ENCODE data around the gene PRKCA. TPM values are rescaled to one million over a fixed set of nuclear protein-coding genes. Genes with fewer than 3 reads are reported as not detected.
"Not testable (repeated sequence)": the region's sequence is repeated elsewhere in the genome, so short reads cannot be mapped to it uniquely, and the experiment has no call there.

The PRKCA gene
- total RNA-seq, 1 experiment from 2014 or later = 20.7 TPM

GRCh38 chr17:66313995-66314659 is 11.7 kb downstream of the PRKCA start:
- Mint-ChIP-seq H3K9me3 (ENCODE audit: unreplicated experiment) (no peaks in the 10 kb centered on the region), H3K36me3 (ENCODE audit: insufficient read depth, unreplicated experiment) (no peaks in the 10 kb centered on the region), H3K4me3 (ENCODE audit: unreplicated experiment) (no peak overlapping the region), H3K4me1 (ENCODE audit: insufficient read depth, unreplicated experiment) (peaks cover 9% of the 10 kb centered on the region), H3K27ac (ENCODE audit: low read depth, unreplicated experiment) (no peak overlapping the region), H3K27me3 (ENCODE audit: insufficient read depth, unreplicated experiment) (no peaks in the 10 kb centered on the region)
- ChIA-PET CTCF (interaction anchor here (0.6 to 1.0 kb wide), 5 partner anchors 8 to 1098 kb away, joined by 3 to 5 read pairs (median 3); no protein-coding TSS in a partner anchor), POLR2A (interaction anchor here (0.9 kb wide), 1 partner anchor 10 kb away, joined by 3 read pairs; no protein-coding TSS in a partner anchor)
- intact Hi-C loops (cut with micrococcal nuclease) = no loop called here
- no peak for DNase-seq (ENCODE audit: unreplicated experiment)
- no TSS peak for BruUV-seq (replicated peaks)
- TF ChIP-seq, protein P1, sequence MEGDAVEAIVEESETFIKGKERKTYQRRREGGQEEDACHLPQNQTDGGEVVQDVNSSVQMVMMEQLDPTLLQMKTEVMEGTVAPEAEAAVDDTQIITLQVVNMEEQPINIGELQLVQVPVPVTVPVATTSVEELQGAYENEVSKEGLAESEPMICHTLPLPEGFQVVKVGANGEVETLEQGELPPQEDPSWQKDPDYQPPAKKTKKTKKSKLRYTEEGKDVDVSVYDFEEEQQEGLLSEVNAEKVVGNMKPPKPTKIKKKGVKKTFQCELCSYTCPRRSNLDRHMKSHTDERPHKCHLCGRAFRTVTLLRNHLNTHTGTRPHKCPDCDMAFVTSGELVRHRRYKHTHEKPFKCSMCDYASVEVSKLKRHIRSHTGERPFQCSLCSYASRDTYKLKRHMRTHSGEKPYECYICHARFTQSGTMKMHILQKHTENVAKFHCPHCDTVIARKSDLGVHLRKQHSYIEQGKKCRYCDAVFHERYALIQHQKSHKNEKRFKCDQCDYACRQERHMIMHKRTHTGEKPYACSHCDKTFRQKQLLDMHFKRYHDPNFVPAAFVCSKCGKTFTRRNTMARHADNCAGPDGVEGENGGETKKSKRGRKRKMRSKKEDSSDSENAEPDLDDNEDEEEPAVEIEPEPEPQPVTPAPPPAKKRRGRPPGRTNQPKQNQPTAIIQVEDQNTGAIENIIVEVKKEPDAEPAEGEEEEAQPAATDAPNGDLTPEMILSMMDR (IDR thresholded peaks at IDR 0.05; ENCODE audit: unreplicated experiment) = no peak

GRCh38 chr17:66317629-66318028 is 15.2 kb downstream of the PRKCA start:
- Mint-ChIP-seq H3K36me3 (ENCODE audit: insufficient read depth, unreplicated experiment) (no peaks in the 10 kb centered on the region), H3K9me3 (ENCODE audit: unreplicated experiment) (no peaks in the 10 kb centered on the region), H3K4me3 (ENCODE audit: unreplicated experiment) (no peak overlapping the region), H3K4me1 (ENCODE audit: insufficient read depth, unreplicated experiment) (peaks cover 9% of the 10 kb centered on the region), H3K27me3 (ENCODE audit: insufficient read depth, unreplicated experiment) (no peaks in the 10 kb centered on the region), H3K27ac (ENCODE audit: low read depth, unreplicated experiment) (no peak overlapping the region)
- intact Hi-C loops (cut with micrococcal nuclease) = no loop called here
- no peak for DNase-seq (ENCODE audit: unreplicated experiment)
- ChIA-PET POLR2A (interaction anchor here (0.6 to 1.4 kb wide), 3 partner anchors 10 to 634 kb away, joined by 3 to 4 read pairs (median 4); no protein-coding TSS in a partner anchor), CTCF (interaction anchor here (1.6 kb wide), 1 partner anchor 30 kb away, joined by 8 read pairs; no protein-coding TSS in a partner anchor)
- BruUV-seq (replicated peaks) = no TSS peak
- TF ChIP-seq, protein P1 (IDR thresholded peaks at IDR 0.05; ENCODE audit: unreplicated experiment) = no peak

- no peaks in the 10 kb centered on the region for H3K27me3 Mint-ChIP-seq (ENCODE audit: insufficient read depth, unreplicated experiment)
- intact Hi-C loops (cut with micrococcal nuclease) = no loop called here
- DNase-seq (ENCODE audit: unreplicated experiment) = no peak
- CTCF ChIA-PET = no interaction called here
- no peak overlapping the region for H3K4me3 Mint-ChIP-seq (ENCODE audit: unreplicated experiment)
- no peaks in the 10 kb centered on the region for H3K36me3 Mint-ChIP-seq (ENCODE audit: insufficient read depth, unreplicated experiment)
- peaks cover 9% of the 10 kb centered on the region for H3K4me1 Mint-ChIP-seq (ENCODE audit: insufficient read depth, unreplicated experiment)
- TF ChIP-seq, protein P1 (IDR thresholded peaks at IDR 0.05; ENCODE audit: unreplicated experiment) = no peak
- no peak overlapping the region for H3K27ac Mint-ChIP-seq (ENCODE audit: low read depth, unreplicated experiment)
- H3K9me3 Mint-ChIP-seq (ENCODE audit: unreplicated experiment) = no peaks in the 10 kb centered on the region
- POLR2A ChIA-PET = no interaction called here
- no TSS peak for BruUV-seq (replicated peaks)
Observed at GRCh38 chr17:66319226-66319625, 16.8 kb downstream of the PRKCA start.

DNA sequence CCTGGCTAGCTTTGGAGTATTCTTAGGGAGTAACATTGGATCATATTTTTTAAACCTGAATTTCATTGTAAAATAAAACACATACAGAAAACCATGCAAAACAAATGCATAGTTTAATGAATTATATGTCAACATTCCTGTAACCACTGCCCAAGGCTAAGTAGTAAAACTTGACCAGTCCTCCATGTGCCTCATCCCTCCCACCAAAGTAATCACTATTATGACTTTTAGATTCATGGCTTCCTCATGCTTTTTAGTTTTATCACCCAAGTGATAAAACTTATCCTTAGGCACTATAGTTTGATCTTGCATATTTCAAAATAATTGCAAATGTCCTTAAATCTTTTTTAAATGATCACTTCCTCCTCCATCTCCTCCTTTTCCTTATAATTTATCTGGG is 20.4 kb downstream of the PRKCA start:
- Mint-ChIP-seq H3K9me3 (ENCODE audit: unreplicated experiment) (no peaks in the 10 kb centered on the region), H3K27me3 (ENCODE audit: insufficient read depth, unreplicated experiment) (no peaks in the 10 kb centered on the region), H3K4me3 (ENCODE audit: unreplicated experiment) (no peak overlapping the region), H3K4me1 (ENCODE audit: insufficient read depth, unreplicated experiment) (peaks cover 2% of the 10 kb centered on the region), H3K27ac (ENCODE audit: low read depth, unreplicated experiment) (no peak overlapping the region), H3K36me3 (ENCODE audit: insufficient read depth, unreplicated experiment) (peaks cover 6% of the 10 kb centered on the region)
- TF ChIP-seq, protein P1 (IDR thresholded peaks at IDR 0.05; ENCODE audit: unreplicated experiment) = no peak
- no peak for DNase-seq (ENCODE audit: unreplicated experiment)
- ChIA-PET POLR2A (interaction anchor here (0.6 to 0.9 kb wide), 2 partner anchors 13 to 96 kb away, joined by 3 read pairs; no protein-coding TSS in a partner anchor), CTCF (interaction anchor here (0.8 to 1.2 kb wide), 2 partner anchors 9 to 46 kb away, joined by 3 to 5 read pairs; no protein-coding TSS in a partner anchor)
- intact Hi-C loops (cut with micrococcal nuclease) = no loop called here
- no TSS peak for BruUV-seq (replicated peaks)

- H3K27ac Mint-ChIP-seq (ENCODE audit: low read depth, unreplicated experiment); H3K9me3 Mint-ChIP-seq (ENCODE audit: unreplicated experiment); H3K27me3 Mint-ChIP-seq (ENCODE audit: insufficient read depth, unreplicated experiment); H3K36me3 Mint-ChIP-seq (ENCODE audit: insufficient read depth, unreplicated experiment); H3K4me3 Mint-ChIP-seq (ENCODE audit: unreplicated experiment); H3K4me1 Mint-ChIP-seq (ENCODE audit: insufficient read depth, unreplicated experiment); BruUV-seq (replicated peaks); POLR2A ChIA-PET; intact Hi-C loops (cut with micrococcal nuclease); DNase-seq (ENCODE audit: unreplicated experiment): not testable (repeated sequence)
- CTCF ChIA-PET = interaction anchor here (0.6 to 0.9 kb wide), 2 partner anchors 13 to 70 kb away, joined by 3 to 4 read pairs; no protein-coding TSS in a partner anchor
Observed at GRCh38 chr17:66324381-66325004, 22.1 kb downstream of the PRKCA start.

All from MCF 10A (cell line).